ENCODE data around the gene CEBPA.

- TF ChIP-seq CTCF (IDR thresholded peaks at IDR 0.05) (no peak), POLR2A (IDR thresholded peaks at IDR 0.05) (no peak)
Observed at GRCh38 chr19:33347300-33347699, 45.0 kb upstream of the CEBPA start.
